OCI-LY3 (cell line): Measurements from ENCODE around the gene BLID.

Experiments used
- H2AFZ ChIP-seq: fragments of 200-600, 300-600 bp; shearing (Covaris generic); 2 replicates; pipeline ENCODE4 v1.6.0; 2014; ENCODE audit warnings: antibody characterized with exemption, low read depth, low read length
- H3K27ac ChIP-seq: fragments of 200-600, 300-600 bp; sonication (generic); 2 replicates; pipeline ENCODE4 v1.5.1; 2014; ENCODE audit warnings: mild to moderate bottlenecking, low read length, moderate library complexity, mixed read lengths
- H3K27me3 ChIP-seq: fragments of 200-600, 300-600 bp; sonication (generic); 2 replicates; pipeline ENCODE4 v1.6.1; 2014; ENCODE audit warnings: low read depth, low read length, mixed read lengths
- H3K36me3 ChIP-seq: fragments of 200-600, 300-600 bp; sonication (generic); replicated peaks from 2 replicates; pipeline ENCODE3; 2014; ENCODE audit warnings: low read depth, low read length, mixed read lengths
- H3K4me1 ChIP-seq: fragments of 300-600, 200-600 bp; sonication (generic); 2 replicates; pipeline ENCODE4 v1.6.1; 2014; ENCODE audit warnings: low read length, mixed read lengths
- H3K4me2 ChIP-seq: fragments of 200-600, 300-600 bp; sonication (generic); 2 replicates; pipeline ENCODE4 v1.6.1; 2014; ENCODE audit warnings: low read length, mixed read lengths
- H3K4me3 ChIP-seq: fragments of 300-600, 200-600 bp; sonication (generic); 2 replicates; pipeline ENCODE4 v1.5.1; 2014; ENCODE audit warnings: antibody characterized with exemption, mild to moderate bottlenecking, low read length, moderate library complexity
- H3K79me2 ChIP-seq: fragments of 300-600, 200-600 bp; shearing (Covaris generic); 2 replicates; pipeline ENCODE4 v1.6.1; 2014; ENCODE audit warnings: mild to moderate bottlenecking, low read length, mixed read lengths
- H3K9ac ChIP-seq: fragments of 300-600, 200-600 bp; shearing (Covaris generic); 2 replicates; pipeline ENCODE4 v1.6.0; 2014; ENCODE audit warnings: mild to moderate bottlenecking, low read length, moderate library complexity
- H3K9me3 ChIP-seq: fragments of 200-600, 300-600 bp; shearing (Covaris generic); 2 replicates; pipeline ENCODE4 v1.6.1; 2014; ENCODE audit warnings: low read length, mixed read lengths; ENCODE audit not compliant: insufficient read depth
- H4K20me1 ChIP-seq: fragments of 200-600, 300-600 bp; sonication (generic); 2 replicates; pipeline ENCODE4 v1.6.1; 2016; ENCODE audit warnings: low read length, mixed read lengths; ENCODE audit not compliant: insufficient read depth
- EZH2phosphoT487 ChIP-seq: fragments of 200-600 bp; shearing (Covaris generic); IDR thresholded peaks from 2 replicates; pipeline ENCODE4 v1.6.1; 2018; ENCODE audit warnings: antibody characterized with exemption, mixed run types, low read depth
- TF ChIP-seq, protein P1 (sequence below): fragments of 200-600, 300-600 bp; sonication (generic); IDR thresholded peaks from 2 replicates; pipeline ENCODE4 v1.5.1; 2014; ENCODE audit warnings: antibody characterized with exemption, low read length, low read depth

Gene BLID

DNA sequence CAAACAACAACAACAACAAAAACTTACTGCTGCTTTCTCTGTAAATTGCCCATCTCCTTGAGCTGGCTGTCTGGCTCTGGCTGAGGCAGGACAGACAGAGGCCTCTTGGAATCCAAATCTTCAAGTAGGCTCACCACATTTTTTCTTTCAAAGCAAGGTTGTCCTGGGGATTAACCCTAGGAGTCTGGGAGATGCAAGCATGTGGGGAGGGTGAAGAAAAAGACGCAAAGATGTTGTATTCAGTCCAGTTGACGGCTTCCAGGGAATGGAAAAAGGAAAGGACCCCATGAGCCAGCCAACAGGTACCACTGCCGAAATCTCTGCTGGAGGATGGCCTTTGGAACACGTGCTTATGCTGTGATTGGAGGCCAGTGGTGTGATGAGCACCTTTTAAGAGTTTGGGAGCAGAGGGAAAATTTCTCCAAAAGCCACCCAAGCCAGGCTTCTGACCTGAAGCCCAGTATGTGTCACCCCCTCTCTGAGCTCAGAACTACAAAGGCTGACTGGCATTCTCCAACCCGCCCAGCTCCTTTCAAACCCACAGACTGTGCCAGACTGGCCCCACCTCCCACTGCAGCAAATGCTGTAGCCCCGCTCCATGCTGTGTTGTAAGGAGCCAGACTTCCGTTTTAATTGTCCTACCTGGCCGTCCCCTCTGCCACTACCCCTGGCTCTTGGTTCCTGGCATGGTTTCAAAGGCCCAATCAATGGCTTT lies 10.8 kb downstream of the BLID start:
- H3K4me3 ChIP-seq = no peak overlapping the region
- H3K27me3 ChIP-seq = peaks cover 52% of the 10 kb centered on the region
- no peak overlapping the region for H3K27ac ChIP-seq

DNA sequence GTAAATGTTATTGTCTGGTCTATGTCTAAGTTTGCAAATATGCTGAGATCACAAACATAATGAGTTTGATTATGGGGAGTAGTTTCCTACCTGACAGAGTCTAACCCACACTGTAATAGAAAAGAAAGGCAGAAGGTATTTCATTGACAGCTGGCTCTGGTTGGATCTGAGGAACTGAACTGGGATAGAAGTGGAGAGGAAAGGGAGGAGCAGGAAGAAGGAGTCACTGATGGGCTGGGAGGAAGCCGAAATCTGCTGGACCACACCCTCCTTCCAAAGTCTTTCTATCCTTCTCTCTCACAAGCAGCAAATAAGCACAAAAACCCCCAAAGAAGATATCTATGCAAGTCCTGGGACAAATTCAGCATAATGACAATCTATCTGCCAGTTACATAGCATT lies 11.7 kb downstream of the BLID start:
- Histone ChIP-seq H3K4me3 (no peak overlapping the region), H2AFZ (no peak overlapping the region), H3K9ac (no peak overlapping the region), H4K20me1 (0 out of 2 replicates have a peak, but pooled peaks cover 5% of the 10 kb centered on the region), H3K79me2 (no peaks in the 10 kb centered on the region), H3K9me3 (no peaks in the 10 kb centered on the region), H3K4me2 (no peak overlapping the region), H3K27ac (no peak overlapping the region), H3K27me3 (peaks cover 60% of the 10 kb centered on the region), H3K36me3 (no peaks in the 10 kb centered on the region), H3K4me1 (peaks cover 23% of the 10 kb centered on the region)
- TF ChIP-seq EZH2phosphoT487 = no peak
- TF ChIP-seq, protein P1, sequence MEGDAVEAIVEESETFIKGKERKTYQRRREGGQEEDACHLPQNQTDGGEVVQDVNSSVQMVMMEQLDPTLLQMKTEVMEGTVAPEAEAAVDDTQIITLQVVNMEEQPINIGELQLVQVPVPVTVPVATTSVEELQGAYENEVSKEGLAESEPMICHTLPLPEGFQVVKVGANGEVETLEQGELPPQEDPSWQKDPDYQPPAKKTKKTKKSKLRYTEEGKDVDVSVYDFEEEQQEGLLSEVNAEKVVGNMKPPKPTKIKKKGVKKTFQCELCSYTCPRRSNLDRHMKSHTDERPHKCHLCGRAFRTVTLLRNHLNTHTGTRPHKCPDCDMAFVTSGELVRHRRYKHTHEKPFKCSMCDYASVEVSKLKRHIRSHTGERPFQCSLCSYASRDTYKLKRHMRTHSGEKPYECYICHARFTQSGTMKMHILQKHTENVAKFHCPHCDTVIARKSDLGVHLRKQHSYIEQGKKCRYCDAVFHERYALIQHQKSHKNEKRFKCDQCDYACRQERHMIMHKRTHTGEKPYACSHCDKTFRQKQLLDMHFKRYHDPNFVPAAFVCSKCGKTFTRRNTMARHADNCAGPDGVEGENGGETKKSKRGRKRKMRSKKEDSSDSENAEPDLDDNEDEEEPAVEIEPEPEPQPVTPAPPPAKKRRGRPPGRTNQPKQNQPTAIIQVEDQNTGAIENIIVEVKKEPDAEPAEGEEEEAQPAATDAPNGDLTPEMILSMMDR = no peak

More for the DNA sequence above, 10.8 kb downstream of the BLID start:
- Histone ChIP-seq H3K9ac (no peak overlapping the region), H2AFZ (no peak overlapping the region), H3K4me2 (no peak overlapping the region), H3K36me3 (no peaks in the 10 kb centered on the region), H4K20me1 (0 out of 2 replicates have a peak, but pooled peaks cover 5% of the 10 kb centered on the region), H3K4me1 (peaks cover 23% of the 10 kb centered on the region), H3K79me2 (no peaks in the 10 kb centered on the region), H3K9me3 (no peaks in the 10 kb centered on the region)
- TF ChIP-seq, protein P1 = no peak
- no peak for TF ChIP-seq EZH2phosphoT487

DNA sequence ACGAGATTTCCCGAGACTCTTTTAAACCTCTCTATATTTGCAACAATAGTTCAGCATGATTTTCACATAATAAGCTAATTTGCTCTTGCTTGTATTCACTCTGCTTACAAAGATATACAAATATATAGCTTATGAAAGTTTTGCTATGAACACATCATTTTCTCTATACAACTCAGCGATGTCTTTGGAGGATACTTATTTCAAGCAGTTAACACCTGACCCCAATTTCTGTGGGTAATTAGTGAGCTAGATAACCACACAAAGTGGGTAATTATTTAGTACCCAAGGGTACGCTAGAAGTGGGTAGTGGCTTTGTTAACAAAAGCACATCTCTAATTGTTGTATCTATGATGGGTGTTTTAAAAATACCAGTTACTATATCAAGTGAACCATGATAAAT lies 12.3 kb downstream of the BLID start:
- Histone ChIP-seq H4K20me1 (0 out of 2 replicates have a peak, but pooled peaks cover 5% of the 10 kb centered on the region), H3K9ac (no peak overlapping the region), H3K27ac (no peak overlapping the region), H3K36me3 (no peaks in the 10 kb centered on the region), H3K4me1 (peaks cover 23% of the 10 kb centered on the region), H2AFZ (no peak overlapping the region), H3K4me2 (0 out of 2 replicates have a peak overlapping the region, but pooled peaks have one; percentile 5), H3K79me2 (no peaks in the 10 kb centered on the region), H3K27me3 (peaks cover 65% of the 10 kb centered on the region), H3K4me3 (no peak overlapping the region), H3K9me3 (no peaks in the 10 kb centered on the region)
- TF ChIP-seq, protein P1 = no peak
- no peak for TF ChIP-seq EZH2phosphoT487

DNA sequence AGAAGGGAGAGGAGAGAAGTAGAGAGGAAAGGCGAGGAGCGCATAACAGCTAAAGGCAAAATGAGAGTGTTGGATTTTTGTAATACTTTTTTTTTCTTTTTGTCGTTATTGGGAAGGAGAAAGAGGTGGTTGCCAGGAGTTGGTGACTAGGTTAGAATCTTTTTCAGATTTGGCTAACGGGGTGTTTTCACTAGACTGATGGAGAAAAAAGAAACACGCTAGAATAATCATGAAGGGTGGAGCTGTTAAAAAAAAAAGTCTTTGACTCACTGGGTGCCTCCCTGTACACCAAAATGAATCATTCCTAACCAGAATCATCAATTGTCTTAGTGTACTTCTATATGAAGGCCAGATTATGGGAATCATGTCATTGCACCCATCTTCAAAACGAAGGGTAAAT lies 12.7 kb downstream of the BLID start:
- Histone ChIP-seq H3K9ac (no peak overlapping the region), H2AFZ (no peak overlapping the region), H3K4me1 (peaks cover 22% of the 10 kb centered on the region), H3K27me3 (peaks cover 69% of the 10 kb centered on the region), H3K4me2 (no peak overlapping the region), H3K27ac (no peak overlapping the region), H3K9me3 (no peaks in the 10 kb centered on the region), H3K4me3 (no peak overlapping the region), H4K20me1 (0 out of 2 replicates have a peak, but pooled peaks cover 5% of the 10 kb centered on the region), H3K36me3 (no peaks in the 10 kb centered on the region), H3K79me2 (no peaks in the 10 kb centered on the region)
- TF ChIP-seq EZH2phosphoT487 = no peak
- TF ChIP-seq, protein P1 = no peak
